ENCODE measurements around the gene STK32A.

The STK32A gene

DNA sequence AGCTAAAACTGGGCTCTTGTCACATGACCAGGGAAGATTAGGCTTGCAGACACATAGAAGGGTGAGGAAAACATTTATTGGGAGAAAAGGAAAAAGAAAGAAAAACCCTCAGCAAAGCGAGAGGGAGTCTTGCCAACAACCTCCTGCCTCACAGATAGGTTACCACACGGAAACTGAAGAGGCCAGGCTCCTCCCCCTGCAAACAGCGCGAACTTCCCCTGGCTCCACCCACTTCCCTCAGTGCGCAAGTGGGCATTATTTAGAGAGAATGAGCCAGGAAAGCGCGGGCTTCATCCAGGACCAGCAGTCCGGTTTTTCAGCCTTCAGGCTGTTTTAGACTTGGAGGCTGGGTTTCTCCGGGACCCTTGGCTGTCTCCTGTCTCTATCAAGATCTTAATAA is 70.3 kb downstream of the STK32A start:
- no peak for DNase-seq (ENCODE audit: extremely low read depth, low read depth)
- TF ChIP-seq, protein P1, sequence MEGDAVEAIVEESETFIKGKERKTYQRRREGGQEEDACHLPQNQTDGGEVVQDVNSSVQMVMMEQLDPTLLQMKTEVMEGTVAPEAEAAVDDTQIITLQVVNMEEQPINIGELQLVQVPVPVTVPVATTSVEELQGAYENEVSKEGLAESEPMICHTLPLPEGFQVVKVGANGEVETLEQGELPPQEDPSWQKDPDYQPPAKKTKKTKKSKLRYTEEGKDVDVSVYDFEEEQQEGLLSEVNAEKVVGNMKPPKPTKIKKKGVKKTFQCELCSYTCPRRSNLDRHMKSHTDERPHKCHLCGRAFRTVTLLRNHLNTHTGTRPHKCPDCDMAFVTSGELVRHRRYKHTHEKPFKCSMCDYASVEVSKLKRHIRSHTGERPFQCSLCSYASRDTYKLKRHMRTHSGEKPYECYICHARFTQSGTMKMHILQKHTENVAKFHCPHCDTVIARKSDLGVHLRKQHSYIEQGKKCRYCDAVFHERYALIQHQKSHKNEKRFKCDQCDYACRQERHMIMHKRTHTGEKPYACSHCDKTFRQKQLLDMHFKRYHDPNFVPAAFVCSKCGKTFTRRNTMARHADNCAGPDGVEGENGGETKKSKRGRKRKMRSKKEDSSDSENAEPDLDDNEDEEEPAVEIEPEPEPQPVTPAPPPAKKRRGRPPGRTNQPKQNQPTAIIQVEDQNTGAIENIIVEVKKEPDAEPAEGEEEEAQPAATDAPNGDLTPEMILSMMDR (IDR thresholded peaks at IDR 0.05; ENCODE audit: low read depth, low read length) = no peak

DNA sequence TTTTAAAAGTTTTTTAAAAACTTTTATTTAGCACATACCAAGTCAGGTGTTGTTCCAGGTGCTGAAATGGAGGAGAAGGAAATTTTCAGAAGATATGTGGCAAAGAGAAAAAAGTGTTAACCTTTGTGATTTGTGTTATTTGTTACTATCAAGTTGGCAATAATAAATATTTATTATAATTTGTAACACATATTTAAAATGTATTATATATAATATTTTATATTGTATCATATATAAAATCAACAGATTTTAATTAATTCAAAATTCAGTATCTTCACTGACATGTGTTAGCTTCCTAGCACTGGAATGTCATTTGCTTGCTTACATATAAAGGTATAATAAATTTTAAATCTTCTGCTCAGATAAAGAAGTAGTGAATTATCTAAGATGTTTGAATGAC is 71.5 kb downstream of the STK32A start:
- DNase-seq (ENCODE audit: extremely low read depth, low read depth) = no peak

DNA sequence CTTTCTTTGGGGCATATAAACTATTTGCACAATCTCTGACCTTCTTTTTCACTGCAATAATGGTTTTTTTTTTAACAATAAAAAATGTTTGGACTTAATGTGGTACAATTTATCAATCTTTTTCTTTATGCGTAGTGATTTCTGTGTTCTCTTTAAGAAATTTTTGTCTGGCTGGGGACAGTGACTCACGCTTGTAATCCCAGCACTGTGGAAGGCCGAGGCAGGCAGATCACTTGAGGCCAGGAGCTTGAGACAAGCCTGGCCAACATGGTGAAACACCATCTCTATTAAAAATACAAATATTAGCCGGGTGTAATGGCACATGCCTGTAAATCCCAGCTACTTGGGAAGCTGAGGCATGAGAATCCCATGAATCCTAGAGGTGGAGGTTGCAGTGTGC is 72.3 kb downstream of the STK32A start:
- TF ChIP-seq, protein P1 (IDR thresholded peaks at IDR 0.05; ENCODE audit: low read depth, low read length) = no peak
- no peak for DNase-seq (ENCODE audit: extremely low read depth, low read depth)

More for the DNA sequence above, 71.5 kb downstream of the STK32A start:
- TF ChIP-seq, protein P1 (IDR thresholded peaks at IDR 0.05; ENCODE audit: low read depth, low read length) = no peak

DNA sequence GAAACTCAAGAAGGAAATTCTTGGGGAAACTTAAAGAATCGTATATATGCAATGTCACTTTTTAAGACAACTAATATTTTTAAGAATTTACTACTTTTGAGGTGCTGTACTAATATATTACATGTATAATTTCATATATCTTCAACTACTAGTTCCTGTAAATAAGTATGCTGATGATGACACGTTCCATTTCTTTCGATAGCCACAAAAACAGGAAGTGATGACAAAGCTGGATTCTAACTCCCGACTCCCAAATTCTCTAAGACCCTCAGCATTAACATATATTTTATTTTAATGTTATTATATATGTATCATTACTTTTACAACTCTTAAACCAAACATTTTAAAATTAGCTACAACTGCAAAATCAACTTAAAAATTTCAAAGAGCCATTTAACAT is 74.8 kb downstream of the STK32A start:
- TF ChIP-seq, protein P1 (IDR thresholded peaks at IDR 0.05; ENCODE audit: low read depth, low read length) = no peak
- DNase-seq (ENCODE audit: extremely low read depth, low read depth) = no peak

DNA sequence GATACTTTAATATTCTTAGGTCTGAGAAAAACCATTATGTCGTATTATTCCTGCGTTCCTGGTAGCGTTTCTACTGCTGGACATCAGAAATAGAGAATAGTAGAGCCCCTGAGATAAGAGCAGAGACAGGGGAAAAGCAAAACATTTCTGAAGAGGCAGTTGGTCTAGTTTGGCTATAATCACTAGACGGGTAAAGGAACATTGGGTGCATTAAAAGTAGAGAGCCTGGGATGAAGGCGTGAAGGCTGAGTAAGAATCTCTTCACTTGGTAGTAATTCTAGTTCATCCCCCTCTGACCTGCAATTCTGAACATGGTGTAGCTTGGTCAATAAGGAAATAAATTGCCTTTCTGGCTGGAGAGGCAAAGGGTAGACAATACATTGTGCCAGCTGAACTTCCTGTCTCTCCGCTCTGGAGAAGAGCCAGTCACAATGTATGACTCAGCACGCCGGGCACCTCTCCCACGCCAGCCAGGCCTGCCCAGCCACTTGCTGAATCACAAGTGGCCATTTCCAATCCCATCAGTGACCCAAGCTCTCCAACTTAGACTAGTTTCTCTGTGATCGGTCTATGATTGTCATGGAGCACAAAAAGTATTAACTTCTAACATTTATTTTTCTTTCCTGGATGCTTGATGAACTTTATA is 75.4 kb downstream of the STK32A start:
- TF ChIP-seq, protein P1 (IDR thresholded peaks at IDR 0.05; ENCODE audit: low read depth, low read length) = no peak
- DNase-seq (ENCODE audit: extremely low read depth, low read depth) = no peak

DNA sequence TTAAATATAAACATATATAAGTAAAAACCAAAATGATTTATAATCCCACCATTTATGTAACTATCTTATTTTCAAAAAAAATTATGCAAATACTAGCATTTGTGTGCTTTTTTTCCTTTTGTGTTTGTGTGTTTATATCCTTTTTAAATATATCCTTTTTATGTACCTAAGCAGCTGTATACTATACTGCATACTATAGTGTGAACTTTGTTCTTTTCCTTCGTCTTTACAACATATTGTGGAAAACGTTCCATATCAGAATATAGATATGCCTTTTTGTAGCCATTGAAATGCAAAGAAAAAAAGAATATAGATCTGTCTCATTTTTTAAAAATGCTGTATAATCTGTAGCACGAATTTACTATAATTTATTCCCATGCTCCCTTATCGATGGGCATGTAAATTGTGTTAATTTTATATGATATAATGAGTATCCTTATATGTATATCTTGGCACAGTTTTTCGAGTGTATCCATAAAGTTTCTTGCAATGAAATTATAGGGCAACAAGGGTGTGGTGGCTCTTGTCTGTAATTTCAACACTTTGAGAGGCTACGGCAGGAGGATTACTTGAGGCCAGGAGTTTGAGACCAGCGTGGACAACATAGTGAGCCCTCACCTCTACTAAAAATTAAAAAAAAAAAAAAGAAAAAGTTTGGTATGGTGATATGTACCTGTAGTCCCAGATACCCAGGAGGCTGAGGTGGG is 83.3 kb downstream of the STK32A start:
- TF ChIP-seq, protein P1 (IDR thresholded peaks at IDR 0.05; ENCODE audit: low read depth, low read length) = no peak
- DNase-seq (ENCODE audit: extremely low read depth, low read depth) = no peak

DNA sequence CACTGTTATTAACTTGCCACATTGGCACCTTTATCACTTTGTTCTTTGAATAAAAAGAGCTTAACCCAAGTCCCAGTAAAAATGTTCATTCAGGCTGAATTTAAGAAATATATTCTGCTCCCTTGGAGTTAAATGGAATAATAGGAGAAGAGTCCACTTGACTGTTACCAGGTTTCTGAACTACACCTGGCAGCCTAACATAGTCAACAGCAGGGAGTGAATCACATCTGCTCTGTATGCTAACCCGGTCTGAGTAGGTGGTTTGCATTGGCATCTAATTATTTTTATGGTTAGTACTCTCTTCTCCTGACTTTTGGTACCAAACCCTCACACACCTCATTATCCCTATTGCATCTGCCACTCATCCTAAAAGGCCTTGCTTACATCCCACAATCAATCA is 86.7 kb downstream of the STK32A start:
- TF ChIP-seq, protein P1 (IDR thresholded peaks at IDR 0.05; ENCODE audit: low read depth, low read length) = no peak
- no peak for DNase-seq (ENCODE audit: extremely low read depth, low read depth)

Data from AG09319 (cell line).